ENCODE data around the gene WDFY2. TPM values are rescaled to one million over a fixed set of nuclear protein-coding genes. Genes with fewer than 3 reads are reported as not detected.

WDFY2 gene
- total and polyA plus RNA-seq, 9 donors: 5.4 to 17.9 (median 12.6) TPM

DNA sequence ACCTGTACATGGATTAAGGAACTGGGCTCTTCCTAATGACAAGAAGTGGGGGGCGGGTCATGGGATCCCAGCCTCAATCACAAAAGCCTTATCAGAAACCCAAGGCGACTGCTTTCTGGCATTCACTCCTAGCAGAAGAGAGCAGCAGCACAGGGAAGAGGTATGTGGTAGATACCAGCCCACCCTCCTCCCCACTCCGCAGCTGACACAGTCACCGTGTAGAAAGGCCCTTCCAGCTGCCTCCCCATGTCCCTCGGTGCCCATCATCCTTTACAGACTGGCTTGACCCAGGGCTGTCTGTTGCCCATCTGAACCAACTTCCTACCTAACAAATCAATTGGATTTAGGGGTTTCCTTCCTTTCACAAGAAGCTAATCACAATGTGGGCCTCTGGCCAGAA, 222.8 kb downstream of the WDFY2 start:
- H3K4me1 ChIP-seq (ENCODE audit: insufficient read depth): peaks cover 10% of the 10 kb centered on the region
- H3K27me3 ChIP-seq: no peaks in the 10 kb centered on the region
- no peak overlapping the region for H3K4me3 ChIP-seq
- intact Hi-C loops (cut with DNase I): loop anchor here in 3 of 4 donors (10.0 kb wide), 3 partner anchors 72 to 352 kb away; partner anchors contain the start of genes WDFY2 (in 3 of the 3) and INTS6 (in 1 of the 3)
- 66 to 77% (median 66%) methylated on average over 5 of the region's 5 CpGs for WGBS, 3 donors
- H3K36me3 ChIP-seq: no peaks in the 10 kb centered on the region
- no peaks in the 10 kb centered on the region for H3K9me3 ChIP-seq
- no peak overlapping the region for H3K27ac ChIP-seq
- TF ChIP-seq EP300 (IDR thresholded peaks at IDR 0.05) (no peak), CTCF (IDR thresholded peaks at IDR 0.05) (no peak), POLR2A (IDR thresholded peaks at IDR 0.05) (no peak)
- DNase-seq: no peak

GRCh38 chr13:51808811-51809210, 224.5 kb downstream of the WDFY2 start:
- H3K27me3 ChIP-seq: no peaks in the 10 kb centered on the region
- intact Hi-C loops (cut with DNase I): loop anchor here in 3 of 4 donors (10.0 kb wide), 3 partner anchors 74 to 354 kb away; partner anchors contain the start of genes WDFY2 (in 3 of the 3) and INTS6 (in 1 of the 3)
- no peak for DNase-seq
- H3K36me3 ChIP-seq: no peaks in the 10 kb centered on the region
- peaks cover 2% of the 10 kb centered on the region for H3K4me1 ChIP-seq (ENCODE audit: insufficient read depth)
- TF ChIP-seq EP300 (IDR thresholded peaks at IDR 0.05): no peak
- no peak for TF ChIP-seq CTCF (IDR thresholded peaks at IDR 0.05)
- no peak for TF ChIP-seq POLR2A (IDR thresholded peaks at IDR 0.05)
- H3K9me3 ChIP-seq: no peaks in the 10 kb centered on the region
- H3K4me3 ChIP-seq: no peak overlapping the region
- no peak overlapping the region for H3K27ac ChIP-seq

DNA sequence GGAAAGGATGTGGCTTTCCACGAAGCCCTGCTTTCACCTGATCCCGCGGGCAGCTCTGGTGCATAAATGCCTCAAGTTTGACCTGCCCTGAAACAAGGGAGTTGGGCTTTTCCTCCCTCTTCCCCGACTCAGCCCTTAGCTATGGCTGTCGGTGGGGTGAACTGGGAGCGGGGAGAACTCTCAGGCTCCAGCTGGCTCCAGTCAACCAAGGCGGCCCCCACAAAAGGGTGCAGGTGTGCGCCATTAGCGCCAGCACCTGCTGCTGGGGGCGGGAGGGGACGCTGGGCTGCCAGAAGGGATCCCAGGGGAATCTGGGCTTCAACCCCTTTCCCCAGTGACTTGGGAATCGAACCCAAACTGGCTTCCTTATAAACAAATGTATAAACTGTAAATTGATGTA, 226.8 kb downstream of the WDFY2 start:
- 66 to 69% (median 67%) methylated on average over 12 of the region's 12 CpGs for WGBS, 3 donors
- Histone ChIP-seq H3K9me3 (no peaks in the 10 kb centered on the region), H3K27me3 (no peaks in the 10 kb centered on the region), H3K4me1 (ENCODE audit: insufficient read depth) (no peaks in the 10 kb centered on the region), H3K27ac (no peak overlapping the region), H3K4me3 (no peak overlapping the region), H3K36me3 (no peaks in the 10 kb centered on the region)
- TF ChIP-seq CTCF (IDR thresholded peaks at IDR 0.05): no peak
- no peak for TF ChIP-seq EP300 (IDR thresholded peaks at IDR 0.05)
- TF ChIP-seq POLR2A (IDR thresholded peaks at IDR 0.05): no peak
- intact Hi-C loops (cut with DNase I): loop anchor here in 2 of 4 donors (10.0 kb wide), 1 partner anchor 314 kb away; the partner anchor contains the start of gene NEK5 (in 2 of the 2)
- no peak for DNase-seq

GRCh38 chr13:51811920-51812451, 227.7 kb downstream of the WDFY2 start:
- intact Hi-C loops (cut with DNase I): loop anchor here in 2 of 4 donors (10.0 kb wide), 1 partner anchor 313 kb away; the partner anchor contains the start of gene NEK5 (in 2 of the 2)
- Histone ChIP-seq H3K4me1 (ENCODE audit: insufficient read depth) (no peaks in the 10 kb centered on the region), H3K36me3 (no peaks in the 10 kb centered on the region), H3K4me3 (no peak overlapping the region), H3K27ac (no peak overlapping the region), H3K9me3 (no peaks in the 10 kb centered on the region), H3K27me3 (no peaks in the 10 kb centered on the region)
- no peak for TF ChIP-seq POLR2A (IDR thresholded peaks at IDR 0.05)
- no peak for TF ChIP-seq EP300 (IDR thresholded peaks at IDR 0.05)
- TF ChIP-seq CTCF (IDR thresholded peaks at IDR 0.05): no peak
- DNase-seq: no peak
- WGBS, 3 donors: 49 to 54% (median 51%) methylated on average over 4 of the region's 4 CpGs
